GM21786 (cell line): ENCODE measurements around the gene IFI27L2.

Experiments
- ATAC-seq: cut with Tn5 transposase; IDR thresholded peaks from one replicate; pipeline ENCODE4 v1.9.1; 2021; ENCODE audit not compliant: unreplicated experiment

The IFI27L2 gene

DNA sequence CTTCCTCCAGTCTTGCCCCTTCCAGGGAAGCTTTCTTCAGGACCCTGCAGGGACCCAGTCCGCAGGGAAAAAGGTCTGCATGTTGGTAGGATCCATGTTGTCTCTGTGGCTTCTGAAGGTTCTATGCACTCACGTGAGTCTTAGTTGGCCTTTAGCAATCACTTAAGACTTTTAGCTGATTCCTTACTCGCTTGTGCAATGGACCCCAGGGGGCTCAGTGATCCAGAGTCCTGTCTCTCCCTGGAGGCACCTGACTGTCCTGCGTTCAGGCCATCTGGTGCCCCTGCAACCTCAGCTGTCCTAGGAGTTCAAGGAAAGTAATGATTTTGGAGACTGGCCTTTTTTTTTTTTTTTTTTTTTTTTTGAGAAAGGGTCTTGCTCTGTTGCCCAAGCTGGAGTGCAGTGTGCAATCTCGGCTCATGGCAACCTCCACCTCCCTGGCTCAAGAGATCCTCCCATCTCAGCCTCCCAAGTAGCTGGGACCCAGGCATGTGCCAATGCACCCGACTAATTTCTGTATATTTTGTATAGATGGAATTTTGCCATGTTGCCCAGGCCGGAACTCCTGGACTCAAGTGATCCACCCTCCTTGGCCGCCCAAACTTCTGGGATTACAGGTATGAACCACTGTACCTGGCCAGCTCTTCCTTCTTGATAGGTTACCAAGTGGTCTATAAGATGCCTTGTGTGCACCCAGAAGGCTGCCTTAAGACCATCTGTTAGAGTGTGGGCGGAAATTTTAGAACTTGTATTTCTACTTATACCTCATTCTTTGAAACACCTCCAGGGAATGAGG, 4.6 kb downstream of the IFI27L2 start:
- no peak for ATAC-seq

GRCh38 chr14:94123868-94124267, 5.5 kb downstream of the IFI27L2 start:
- no peak for ATAC-seq

DNA sequence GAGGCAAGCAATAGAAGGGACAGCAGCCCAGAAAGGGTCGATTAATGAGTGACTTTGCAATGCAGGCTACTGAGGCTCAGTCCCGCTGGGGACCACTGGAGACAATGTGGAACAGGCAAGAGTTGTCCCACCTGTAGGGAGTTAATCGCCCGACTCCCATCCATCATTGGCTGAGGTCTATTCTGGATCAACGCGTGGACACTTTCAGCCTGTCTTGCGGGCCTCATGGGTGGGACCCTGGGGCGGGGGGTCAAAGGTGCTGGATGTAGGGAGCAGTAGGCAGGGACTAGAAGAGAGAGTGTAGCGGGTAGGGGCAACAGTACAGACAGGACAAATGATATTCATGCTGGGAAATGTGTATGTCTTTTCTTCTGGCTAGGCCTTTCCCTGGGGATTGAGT, 6.1 kb downstream of the IFI27L2 start:
- ATAC-seq, result no peak

GRCh38 chr14:94122438-94122837, 7.0 kb downstream of the IFI27L2 start:
- no peak for ATAC-seq

DNA sequence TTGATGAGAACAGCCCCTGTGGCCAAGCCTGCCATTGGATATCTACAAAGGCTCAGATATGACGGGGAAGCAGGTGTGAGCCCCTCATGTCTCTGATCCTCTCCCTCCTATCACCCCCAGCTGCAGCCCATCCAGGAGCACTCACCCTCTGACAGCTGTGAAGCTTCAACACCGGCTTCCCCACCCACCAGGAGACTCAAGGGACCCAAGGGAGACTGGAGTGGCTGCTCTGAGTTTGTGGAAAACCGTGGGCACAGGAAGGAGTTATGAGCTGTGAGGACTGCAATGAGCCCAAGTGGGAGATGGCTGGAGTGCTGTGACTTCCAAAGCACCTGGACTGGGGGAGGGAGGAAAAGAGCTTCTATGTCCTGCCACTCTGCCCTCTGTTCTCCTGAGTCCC, 7.9 kb downstream of the IFI27L2 start:
- ATAC-seq, result no peak

GRCh38 chr14:94120667-94121340, 8.6 kb downstream of the IFI27L2 start:
- ATAC-seq, result no peak

DNA sequence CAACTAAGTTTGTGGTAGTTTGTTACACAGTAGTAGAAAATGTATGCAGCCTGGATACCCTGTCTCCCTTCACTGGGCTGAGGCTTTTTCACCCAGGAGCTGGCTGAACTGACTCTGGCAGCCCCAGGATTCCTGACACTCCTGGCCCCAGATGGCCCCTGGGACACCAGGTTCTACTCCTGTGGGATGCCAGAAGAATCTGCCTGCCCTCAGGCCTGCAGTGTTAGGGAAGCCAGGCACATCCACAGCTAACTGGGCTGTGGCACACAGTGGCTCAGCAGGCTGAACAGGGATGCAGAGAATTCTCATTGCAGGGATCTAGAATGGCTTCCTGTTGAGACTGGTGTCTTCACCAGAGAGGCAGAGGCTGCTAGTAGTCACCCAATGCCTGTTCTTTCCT, 10.3 kb downstream of the IFI27L2 start:
- no peak for ATAC-seq

- ATAC-seq, result no peak
Observed at GRCh38 chr14:94117856-94118255, 11.5 kb downstream of the IFI27L2 start.

- ATAC-seq, result no peak
Observed at GRCh38 chr14:94116701-94117100, 12.7 kb downstream of the IFI27L2 start.

- ATAC-seq, result no peak
Observed at GRCh38 chr14:94115631-94116030, 13.8 kb downstream of the IFI27L2 start.

GRCh38 chr14:94115058-94115591, 14.3 kb downstream of the IFI27L2 start:
- ATAC-seq, result no peak

- ATAC-seq, result no peak
Observed at GRCh38 chr14:94114589-94115057, 14.8 kb downstream of the IFI27L2 start.

DNA sequence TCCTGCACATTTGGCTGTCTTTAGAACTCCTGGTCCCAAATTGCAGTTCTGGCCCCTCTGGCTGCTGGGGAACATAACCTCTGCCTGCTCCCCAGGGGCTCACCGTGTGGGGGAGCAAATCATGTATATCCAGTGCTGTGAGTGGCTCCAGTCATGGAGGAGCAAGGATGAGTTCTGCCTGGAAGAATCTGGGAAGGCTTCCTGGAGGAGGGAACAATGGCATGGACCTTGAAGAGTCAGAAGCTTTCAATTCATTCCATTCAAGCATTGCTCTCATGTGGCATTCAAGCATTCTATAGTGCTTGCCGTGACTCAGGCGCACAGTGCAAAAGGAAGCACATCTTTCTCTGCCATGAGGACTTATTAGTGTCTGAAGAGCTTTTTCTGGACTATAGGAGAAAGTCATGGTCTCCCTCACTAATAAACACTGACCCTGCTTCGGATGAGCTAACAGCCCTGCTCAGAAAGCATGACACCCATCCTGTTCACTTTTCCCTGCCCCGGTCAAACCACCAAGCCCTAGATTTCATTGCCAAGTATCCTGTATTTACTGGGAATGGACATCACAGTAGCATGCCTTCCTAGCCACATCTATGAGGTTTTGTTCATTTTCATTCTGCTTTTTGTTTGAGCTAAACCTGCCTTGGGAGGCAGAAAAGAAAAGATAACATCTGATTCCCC, 15.4 kb downstream of the IFI27L2 start:
- no peak for ATAC-seq

- no peak for ATAC-seq
Observed at GRCh38 chr14:94113490-94113889, 15.9 kb downstream of the IFI27L2 start.

GRCh38 chr14:94113073-94113472, 16.3 kb downstream of the IFI27L2 start:
- no peak for ATAC-seq

GRCh38 chr14:94112513-94113063, 16.8 kb downstream of the IFI27L2 start:
- no peak for ATAC-seq

GRCh38 chr14:94111276-94112095, 17.9 kb downstream of the IFI27L2 start:
- no peak for ATAC-seq

GRCh38 chr14:94110552-94111181, 18.7 kb downstream of the IFI27L2 start, which contains the start of gene IFI27:
Gene IFI27, plus strand, starts transcription at chr14:94110736.
- ATAC-seq, result no peak

DNA sequence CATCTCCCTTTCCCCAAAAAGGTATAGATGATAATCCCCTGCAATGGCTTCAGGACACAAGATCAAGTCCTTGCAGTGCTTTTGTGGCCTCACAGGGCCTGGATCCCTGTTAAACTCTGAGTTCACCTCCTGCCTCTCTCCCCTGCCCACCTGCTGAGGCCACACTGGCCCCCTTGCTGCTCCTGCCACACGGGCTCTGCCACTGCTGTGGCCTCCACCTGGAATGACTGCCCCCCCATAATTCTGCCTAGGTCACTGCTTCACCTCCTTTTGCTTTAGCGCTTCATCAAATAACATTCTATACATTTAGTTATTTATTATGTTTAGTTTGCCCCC, 19.5 kb downstream of the IFI27L2 start:
- ATAC-seq, result no peak

DNA sequence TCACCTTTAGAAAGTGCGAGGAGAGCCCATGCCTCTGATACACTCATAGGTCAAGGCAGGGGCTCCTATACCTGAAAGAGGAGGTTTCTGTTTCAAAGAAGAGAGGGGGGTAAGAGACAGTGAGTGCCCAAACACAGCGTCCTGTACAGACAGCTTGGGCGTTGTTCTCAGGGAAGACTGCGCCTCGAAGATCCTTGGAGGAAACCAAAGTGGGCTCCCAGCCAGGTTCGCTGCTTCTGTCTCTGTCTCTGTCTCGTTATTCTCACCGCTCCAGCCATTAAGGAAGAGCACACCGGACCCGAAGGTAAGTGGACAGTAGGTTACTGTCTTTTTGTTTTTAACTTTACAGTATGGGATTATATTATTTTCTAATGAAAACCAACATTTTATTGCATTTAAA, 24.7 kb downstream of the IFI27L2 start:
- no peak for ATAC-seq
